SK-N-SH (cell line): ENCODE measurements around the gene ZNF441. TPM values are rescaled to one million over a fixed set of nuclear protein-coding genes. Genes with fewer than 3 reads are reported as not detected.

Experiments used
- CTCF ChIA-PET: fragments of 300-600, 350-600 bp; formaldehyde crosslinking; extraction: SDS; loops from one replicate; lab custom pipeline; 2021; lab: Yijun Ruan, JAX
- POLR2A ChIA-PET: fragments of 350-600 bp; sonication (Branson Sonifier 250); formaldehyde crosslinking; extraction: SDS; loops from one replicate; lab custom pipeline; 2020; ENCODE audit warnings: antibody characterized with exemption, inconsistent platforms; lab: Yijun Ruan, JAX
- DNase-seq: peaks from one replicate; pipeline ENCODE4 v3.0.0; 2012
- H2AFZ ChIP-seq: fragments of 200-600 bp; sonication (generic); 2 replicates; pipeline ENCODE4 v1.8.1; 2016; ENCODE audit warnings: antibody characterized with exemption, mild to moderate bottlenecking, low read depth
- H3F3A ChIP-seq: fragments of 200-600 bp; sonication (generic); replicated peaks from 2 replicates; pipeline ENCODE3; 2016; ENCODE audit warnings: antibody characterized with exemption, mild to moderate bottlenecking; ENCODE audit not compliant: insufficient read depth
- H3K27ac ChIP-seq, 2 experiments: fragments of 200-500 bp in 1 of 2; fragments of 200-600 bp in 1 of 2; sonication (Bioruptor generic) in 1 of 2; sonication (generic), shearing (Covaris generic) in 1 of 2; 2 replicates each; pipeline versions ENCODE4 v1.5.1 to v1.6.1; 2014 to 2016; ENCODE audit warnings: low read depth in 2 of 2, inconsistent platforms in 1 of 2, low read length in 1 of 2, mild to moderate bottlenecking in 1 of 2, mixed read lengths in 1 of 2
- H3K27me3 ChIP-seq: fragments of 200-600 bp; sonication (generic), shearing (Covaris generic); 2 replicates; pipeline ENCODE4 v1.6.1; 2016; ENCODE audit warnings: mixed run types; ENCODE audit not compliant: insufficient read depth
- H3K36me3 ChIP-seq, 2 experiments: fragments of 200-500 bp in 1 of 2; fragments of 200-600 bp in 1 of 2; sonication (Bioruptor generic) in 1 of 2; sonication (generic) in 1 of 2; replicated peaks in 1 of 2; 2 replicates each; pipeline versions ENCODE3 to v1.5.1; 2014 to 2016; ENCODE audit warnings: low read length in 1 of 2, mild to moderate bottlenecking in 1 of 2; ENCODE audit not compliant: insufficient read depth in 2 of 2, control insufficient read depth in 1 of 2
- H3K4me1 ChIP-seq, 2 experiments: fragments of 200-500 bp in 1 of 2; fragments of 200-600 bp in 1 of 2; sonication (Bioruptor generic) in 1 of 2; sonication (generic), shearing (Covaris generic) in 1 of 2; 2 replicates each; pipeline versions ENCODE4 v1.5.1 to v1.6.1; 2014 to 2016; ENCODE audit warnings: low read depth in 1 of 2, low read length in 1 of 2, mixed run types in 1 of 2; ENCODE audit not compliant: insufficient read depth in 2 of 2, control insufficient read depth in 1 of 2
- H3K4me2 ChIP-seq: fragments of 200-600 bp; sonication (generic), shearing (Covaris generic); 2 replicates; pipeline ENCODE4 v1.6.1; 2017; ENCODE audit warnings: mixed run types
- H3K4me3 ChIP-seq, 2 experiments: fragments of 200-500 bp in 1 of 2; fragments of 200-600 bp in 1 of 2; sonication (Bioruptor generic) in 1 of 2; sonication (generic), shearing (Covaris generic) in 1 of 2; 2 replicates each; pipeline versions ENCODE4 v1.5.1 to v1.8.1; 2014 to 2016; ENCODE audit warnings: low read depth in 2 of 2, inconsistent platforms in 1 of 2, low read length in 1 of 2, mild to moderate bottlenecking in 1 of 2, mixed read lengths in 1 of 2, moderate library complexity in 1 of 2
- H3K79me2 ChIP-seq: fragments of 200-600 bp; sonication (generic); 2 replicates; pipeline ENCODE4 v1.8.1; 2017; ENCODE audit warnings: mild to moderate bottlenecking; ENCODE audit not compliant: insufficient read depth
- H3K9ac ChIP-seq: fragments of 200-600 bp; sonication (generic); 2 replicates; pipeline ENCODE4 v1.6.1; 2017; ENCODE audit warnings: mixed run types
- H3K9me2 ChIP-seq: fragments of 200-600 bp; sonication (generic); 2 replicates; pipeline ENCODE4 v1.6.1; 2017; ENCODE audit warnings: mixed run types
- H3K9me3 ChIP-seq: fragments of 200-600 bp; sonication (generic); 2 replicates; pipeline ENCODE4 v1.6.1; 2017; ENCODE audit warnings: mixed run types, mild to moderate bottlenecking, moderate library complexity
- H4K20me1 ChIP-seq: fragments of 200-600 bp; sonication (generic); 2 replicates; pipeline ENCODE4 v1.6.1; 2017; ENCODE audit warnings: mild to moderate bottlenecking, mixed run types; ENCODE audit not compliant: insufficient read depth
- CHD2 ChIP-seq: fragments of 150-350 bp; IDR thresholded peaks from 2 replicates; pipeline ENCODE4 v1.6.1; 2018; ENCODE audit warnings: low read length; ENCODE audit not compliant: partially characterized antibody
- ELF1 ChIP-seq: IDR thresholded peaks from 2 replicates; pipeline ENCODE4 v1.4.0; 2012
- EP300 ChIP-seq, 2 experiments: IDR thresholded peaks; 2 replicates each; pipeline versions ENCODE4 v1.4.0 to v1.6.1; 2012; ENCODE audit warnings: borderline replicate concordance in 1 of 2, low read depth in 1 of 2, low read length in 1 of 2
- EZH2phosphoT487 ChIP-seq: fragments of 200-600 bp; sonication (generic); IDR thresholded peaks from 2 replicates; pipeline ENCODE4 v1.6.1; 2017; ENCODE audit warnings: low read depth, mixed run types, mild to moderate bottlenecking, antibody characterized with exemption, moderate library complexity, borderline replicate concordance
- FOSL2 ChIP-seq: IDR thresholded peaks from 2 replicates; pipeline ENCODE4 v1.4.0; 2012; ENCODE audit warnings: low read depth, mild to moderate bottlenecking, moderate library complexity, borderline replicate concordance
- FOXM1 ChIP-seq: IDR thresholded peaks from 2 replicates; pipeline ENCODE4 v1.4.0; 2012; ENCODE audit warnings: low read depth, mild to moderate bottlenecking
- GABPA ChIP-seq: IDR thresholded peaks from 2 replicates; pipeline ENCODE4 v1.4.0; 2012; ENCODE audit warnings: low read depth, mild to moderate bottlenecking
- NFIC ChIP-seq: IDR thresholded peaks from 2 replicates; pipeline ENCODE4 v1.4.0; 2012; ENCODE audit warnings: borderline replicate concordance
- NRF1 ChIP-seq: IDR thresholded peaks from 2 replicates; pipeline ENCODE4 v1.6.1; 2012; ENCODE audit warnings: low read depth, mild to moderate bottlenecking, low read length
- PBX3 ChIP-seq: IDR thresholded peaks from 2 replicates; pipeline ENCODE4; 2012
- POLR2AphosphoS5 ChIP-seq: IDR thresholded peaks from 2 replicates; pipeline ENCODE4 v1.6.1; 2012; ENCODE audit warnings: low read depth, low read length
- REST ChIP-seq: IDR thresholded peaks from 2 replicates; pipeline ENCODE4 v1.6.1; 2012; ENCODE audit warnings: mild to moderate bottlenecking, low read depth, low read length, moderate library complexity
- SIN3A ChIP-seq: IDR thresholded peaks from 2 replicates; pipeline ENCODE4 v1.6.1; 2012; ENCODE audit warnings: low read depth, mild to moderate bottlenecking, low read length, moderate library complexity, borderline replicate concordance
- TCF12 ChIP-seq: IDR thresholded peaks from 2 replicates; pipeline ENCODE4 v1.4.0; 2012
- TEAD4 ChIP-seq: IDR thresholded peaks from 2 replicates; pipeline ENCODE4 v1.4.0; 2012; ENCODE audit warnings: mild to moderate bottlenecking, borderline replicate concordance; ENCODE audit not compliant: insufficient read depth
- WGBS: methylation state at CpG from one replicate; pipeline ENCODE4 v1.1.6; 2017; ENCODE audit warnings: low lambda C conversion rate; 5-methylcytosine and 5-hydroxymethylcytosine counted together
- polyA plus RNA-seq, 3 experiments: library from polyadenylated mRNA; depleted of rRNA; stranded (reverse); fragments of >200 nt; gene quantifications; 2 replicates each; pipeline ENCODE4 v1.2.3, GENCODE V29; 2012

ZNF441 gene
- polyA plus RNA-seq, 1 of the 3 experiments (the other 2 are of a cell fraction) = 3.2 TPM

GRCh38 chr19:11806354-11807098 lies 39.7 kb downstream of the ZNF441 start:
- TF ChIP-seq GABPA = no peak
- TF ChIP-seq REST = no peak
- no peak for TF ChIP-seq NFIC
- no peak for TF ChIP-seq FOXM1
- no peak for TF ChIP-seq EP300 (IDR thresholded peaks at IDR 0.05; ENCODE audit: borderline replicate concordance in 1 of 2, low read depth in 1 of 2, low read length in 1 of 2)
- no peak for TF ChIP-seq TEAD4
- TF ChIP-seq FOSL2 = no peak
- TF ChIP-seq NRF1 = no peak
- TF ChIP-seq CHD2 = no peak
- TF ChIP-seq TCF12 = no peak
- TF ChIP-seq ELF1 = no peak
- no peak for TF ChIP-seq PBX3
- no peak for TF ChIP-seq SIN3A
- no peak for TF ChIP-seq EZH2phosphoT487
- no peak for TF ChIP-seq POLR2AphosphoS5
- TF ChIP-seq, all 33 proteins: peak for 0
- 66% methylated on average over 11 of the region's 11 CpGs for WGBS
- Histone ChIP-seq H3K9me3 (peaks cover 28% of the 10 kb centered on the region; the same call in 1 of the 2 replicates), H2AFZ (no peak overlapping the region), H3K4me1 (no peaks in the 10 kb centered on the region), H3K36me3 (peaks cover 2 to 26% of the 10 kb centered on the region in 2 experiments), H3K4me2 (no peak overlapping the region), H3K4me3 (no peak overlapping the region), H3K79me2 (no peaks in the 10 kb centered on the region), H3F3A (peaks cover 3% of the 10 kb centered on the region), H3K9ac (no peak overlapping the region), H3K27ac (no peak overlapping the region), H3K9me2 (no peaks in the 10 kb centered on the region), H3K27me3 (no peaks in the 10 kb centered on the region), H4K20me1 (no peaks in the 10 kb centered on the region)
- ChIA-PET CTCF (interaction anchor here (0.6 to 2.1 kb wide), 2 partner anchors 9 to 35 kb away, joined by 3 to 19 read pairs; partner anchors contain the start of gene ZNF491), POLR2A (no interaction called here)
- no peak for DNase-seq
